HL-60/S4 treated with phorbol 12-myristate 13-acetate at 8.2 ng/mL for 4 days and 3 days (cell line): ENCODE results near the gene PCED1B.

Experiments
- in situ Hi-C: fragments of 300-500 bp; cut with MboI; formaldehyde crosslinking; loops from 2 replicates; pipeline ENCODE4 v1.15.0; 2022; ENCODE audit warnings: low sequenced_read_pairs

Gene PCED1B

DNA sequence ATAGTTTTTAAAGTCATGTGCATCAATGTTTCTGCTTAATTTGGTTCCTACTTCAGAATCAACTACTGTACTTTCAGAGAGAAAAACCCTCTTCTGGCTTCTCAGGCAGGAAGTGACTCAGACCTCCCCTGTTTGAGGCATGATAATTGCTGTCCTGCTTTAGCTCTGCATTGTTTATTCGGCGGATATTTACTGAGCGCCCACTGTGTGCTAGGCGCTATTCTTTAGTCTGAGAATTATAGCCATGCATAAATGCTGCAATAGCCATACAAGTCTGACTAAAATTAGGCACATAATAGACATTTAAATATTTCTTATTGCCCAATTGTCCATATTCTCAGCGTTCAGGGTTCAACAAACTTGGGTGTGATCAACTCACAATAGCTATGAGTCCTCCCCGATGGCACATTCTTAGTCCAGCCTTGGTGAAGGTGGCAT, 6.4 kb downstream of the PCED1B start:
- in situ Hi-C loops, result no loop called here

DNA sequence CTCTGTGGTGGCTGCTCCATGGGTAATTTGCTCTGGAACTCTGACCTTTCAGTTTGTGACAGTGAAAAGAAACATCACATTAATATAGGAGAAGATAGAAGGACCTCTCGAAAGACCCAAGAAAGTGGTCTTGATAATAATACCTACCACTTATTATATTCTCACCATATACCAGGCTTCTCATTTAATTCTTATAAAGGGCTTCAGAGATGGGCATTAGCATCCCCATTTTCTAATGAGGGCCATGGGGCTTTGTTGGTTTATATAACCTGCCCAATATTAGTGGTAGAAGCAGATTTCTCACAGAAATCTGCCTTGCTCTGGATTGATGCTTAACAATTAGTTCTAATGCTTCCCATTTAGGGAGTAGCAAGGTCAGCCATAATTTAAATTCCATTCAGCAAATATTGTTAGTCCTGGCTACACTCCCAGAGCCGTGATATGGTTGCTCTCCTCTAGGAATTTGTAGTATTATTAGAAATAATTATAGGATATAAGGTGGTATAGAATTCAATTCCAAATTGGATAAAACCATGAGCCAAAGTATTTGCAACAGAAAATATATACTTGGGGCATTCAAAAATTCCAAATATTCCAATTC, 7.8 kb downstream of the PCED1B start:
- in situ Hi-C loops, result no loop called here

DNA sequence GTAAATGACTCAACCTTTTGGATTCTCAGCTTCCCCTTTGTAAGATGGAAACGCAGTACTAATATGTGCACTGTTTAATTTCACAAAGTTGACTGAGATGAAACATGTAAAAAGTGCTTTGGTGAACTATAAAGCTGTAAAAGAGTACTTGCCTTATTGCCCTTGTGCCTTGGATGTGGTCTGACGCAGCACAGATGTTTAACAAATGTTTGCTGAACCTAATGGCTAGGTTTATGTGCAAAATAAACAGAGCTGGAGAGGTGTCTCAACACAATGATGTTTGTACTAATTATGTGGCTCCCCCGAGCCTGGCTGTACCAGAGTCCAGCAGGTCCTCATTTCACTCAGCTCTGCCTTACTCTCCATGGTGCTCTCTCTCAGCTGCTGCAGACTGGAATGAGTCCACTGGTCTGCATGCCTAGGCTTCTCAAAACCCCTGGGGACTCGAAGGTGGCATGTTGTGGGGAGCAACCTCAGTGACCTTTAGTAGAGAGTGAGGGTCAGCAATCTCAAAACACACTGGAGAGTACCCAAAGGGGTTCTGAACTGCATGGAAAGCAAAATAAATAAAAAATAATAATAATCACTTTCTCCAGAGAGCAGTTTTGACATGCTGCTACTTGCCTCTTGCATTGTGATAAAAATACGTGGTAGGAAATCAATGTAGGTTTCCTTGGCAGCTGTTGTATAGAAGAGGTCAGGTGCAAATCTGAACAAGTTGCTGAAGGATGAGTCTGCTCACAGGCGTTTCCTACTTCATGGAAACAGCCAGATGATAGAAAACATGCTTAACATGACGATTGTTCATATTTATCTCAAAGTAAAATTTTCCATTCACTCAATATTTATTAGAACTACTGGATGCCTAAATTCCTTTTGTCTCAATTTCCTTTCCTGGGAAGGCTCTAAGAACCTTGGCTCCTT, 8.9 kb downstream of the PCED1B start:
- in situ Hi-C loops, result no loop called here

DNA sequence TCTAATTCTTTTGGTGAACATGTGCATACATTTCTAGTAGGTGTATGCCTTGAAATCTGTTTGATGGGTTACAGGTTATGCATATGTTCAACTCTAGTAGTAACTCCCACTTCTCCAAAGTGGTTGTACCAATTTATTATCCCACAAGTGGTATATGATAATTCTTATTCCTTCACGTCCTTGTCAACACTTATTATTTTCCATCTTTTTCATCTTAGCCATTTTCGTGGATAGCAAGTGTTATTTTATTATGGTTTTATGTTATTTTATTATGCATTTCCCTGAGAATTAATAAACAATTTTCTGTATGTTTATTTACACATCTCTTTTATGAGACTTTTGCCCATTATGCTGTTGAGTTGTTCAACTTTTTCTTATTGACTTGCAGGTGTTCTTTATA, 11.6 kb downstream of the PCED1B start:
- in situ Hi-C loops, result no loop called here

DNA sequence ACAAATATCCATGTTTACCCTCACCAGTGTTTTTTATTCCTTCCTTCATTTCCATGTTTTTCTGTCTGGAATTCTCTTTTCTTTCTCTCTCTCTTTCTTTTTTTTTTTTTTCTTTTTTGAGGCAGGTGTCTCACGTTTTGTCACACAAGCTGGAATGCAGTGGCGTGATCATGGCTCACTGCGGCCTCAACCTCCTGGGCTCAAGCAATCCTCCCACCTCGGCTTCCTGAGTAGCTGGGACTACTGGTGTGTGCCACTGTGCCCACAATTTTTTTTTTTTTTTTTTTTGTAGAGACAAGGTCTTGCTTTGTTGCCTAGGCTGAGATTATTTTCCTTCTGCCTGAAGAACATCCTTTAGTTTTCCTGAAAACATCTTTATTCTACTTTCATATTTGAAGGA, 15.4 kb downstream of the PCED1B start:
- in situ Hi-C loops, result no loop called here

DNA sequence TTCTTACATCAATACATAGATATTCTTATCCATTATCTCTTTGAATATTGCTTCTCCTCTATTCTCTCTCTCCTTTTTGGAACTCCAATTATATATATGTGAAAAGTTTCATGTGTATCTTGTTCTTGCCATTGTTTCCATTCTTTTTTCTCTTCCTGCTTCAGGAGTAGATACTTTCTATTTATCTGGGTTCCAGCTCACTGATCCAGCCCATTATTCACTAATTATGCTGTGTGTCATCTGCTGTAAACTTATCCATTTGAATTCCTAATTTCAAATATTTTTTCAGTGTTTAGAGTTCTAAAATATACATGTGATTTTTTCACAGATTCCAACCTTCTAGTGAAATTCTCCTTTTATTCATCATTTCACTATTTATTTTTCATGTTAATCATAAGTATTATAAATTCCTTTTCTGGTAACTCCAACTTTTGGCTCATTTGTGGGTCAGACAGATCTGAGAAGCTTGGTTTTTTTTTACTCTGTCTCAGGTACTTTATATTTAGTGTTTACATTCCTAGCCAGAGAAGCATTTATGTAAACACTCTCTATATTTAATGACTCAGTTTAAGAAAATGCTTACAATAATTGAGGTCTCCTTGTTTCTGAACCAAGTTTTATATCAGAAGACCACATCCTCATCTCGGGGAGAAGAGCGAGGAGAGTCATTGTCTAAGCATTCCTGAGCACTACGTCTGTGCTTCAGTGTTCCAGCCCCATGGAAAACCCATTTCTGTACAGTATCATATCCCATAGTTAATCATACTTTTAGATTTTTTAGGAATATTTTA, 16.2 kb downstream of the PCED1B start:
- in situ Hi-C loops, result no loop called here

DNA sequence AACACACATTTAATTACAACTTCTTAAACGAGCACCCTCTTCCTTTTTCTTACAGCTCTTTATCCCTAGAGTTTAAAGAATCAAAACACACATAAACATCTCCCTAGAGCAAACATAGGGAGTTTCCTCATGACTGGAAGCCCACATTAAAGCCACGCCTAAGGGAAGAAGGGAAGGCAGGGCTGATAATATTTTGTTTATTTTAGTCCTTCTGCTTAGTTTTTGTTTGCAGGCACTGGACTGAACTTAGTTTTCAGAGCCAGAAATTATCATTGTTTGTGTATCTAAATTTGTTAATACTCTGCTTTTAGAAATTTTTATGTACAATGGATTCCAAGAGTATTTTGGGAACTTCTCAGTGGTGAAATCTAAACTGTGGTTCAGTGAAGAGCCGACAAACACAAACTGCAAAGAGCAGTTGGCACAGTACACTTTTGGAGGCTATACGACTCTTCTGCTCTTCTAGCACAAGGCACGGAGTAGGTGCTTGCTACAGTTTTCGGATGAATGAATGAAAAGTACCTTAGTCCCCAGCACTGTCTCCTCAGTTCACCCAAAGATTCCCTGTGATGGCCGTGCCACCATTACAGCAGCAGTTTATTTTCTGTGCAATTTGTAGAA, 18.0 kb downstream of the PCED1B start:
- in situ Hi-C loops, result no loop called here

DNA sequence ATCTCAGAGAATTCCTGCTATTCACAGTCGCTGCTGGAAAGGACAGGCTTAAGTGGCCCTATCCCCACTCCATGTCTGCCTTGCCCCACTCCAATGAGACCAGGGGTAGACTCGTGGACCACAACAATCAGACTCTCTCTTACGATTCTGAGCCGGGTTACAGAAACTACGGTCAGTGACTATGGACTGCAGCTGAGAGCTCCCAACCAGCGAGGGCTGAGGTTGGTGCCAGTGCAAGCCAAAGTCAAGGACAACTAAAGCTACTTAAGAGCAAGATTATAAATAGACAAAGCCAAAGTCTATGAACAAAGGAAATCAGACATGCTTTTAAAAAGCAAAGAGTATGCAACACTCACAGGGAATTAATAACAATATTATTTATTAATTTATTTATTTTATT, 18.7 kb downstream of the PCED1B start:
- in situ Hi-C loops, result no loop called here

- in situ Hi-C loops, result no loop called here
These were observed 20.2 kb downstream of the PCED1B start for GRCh38 chr12:47099610-47100009.

DNA sequence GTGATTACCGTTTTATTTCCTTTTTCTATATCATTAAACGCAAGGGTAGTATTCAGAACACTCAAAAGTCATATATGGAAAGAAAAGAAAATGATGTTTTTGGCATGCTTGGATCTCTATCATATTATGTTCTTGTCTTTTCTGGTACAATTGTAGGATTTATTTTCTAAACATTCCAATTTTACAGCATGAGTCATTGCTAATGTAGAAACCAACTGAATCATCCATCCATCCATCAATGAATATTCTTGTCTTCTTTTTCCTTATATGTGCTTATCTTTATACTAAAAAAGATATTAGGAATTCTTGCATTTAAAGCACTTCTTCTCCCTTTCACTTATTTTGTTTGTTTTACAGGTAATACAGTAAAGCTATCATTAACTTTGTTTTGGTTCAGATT, 20.7 kb downstream of the PCED1B start:
- in situ Hi-C loops, result no loop called here

- in situ Hi-C loops, result no loop called here
These were observed 23.0 kb downstream of the PCED1B start for GRCh38 chr12:47102406-47102805.

- in situ Hi-C loops, result no loop called here
These were observed 23.6 kb downstream of the PCED1B start for GRCh38 chr12:47102845-47103651.

- in situ Hi-C loops, result no loop called here
These were observed 26.7 kb downstream of the PCED1B start for GRCh38 chr12:47105914-47106674.

DNA sequence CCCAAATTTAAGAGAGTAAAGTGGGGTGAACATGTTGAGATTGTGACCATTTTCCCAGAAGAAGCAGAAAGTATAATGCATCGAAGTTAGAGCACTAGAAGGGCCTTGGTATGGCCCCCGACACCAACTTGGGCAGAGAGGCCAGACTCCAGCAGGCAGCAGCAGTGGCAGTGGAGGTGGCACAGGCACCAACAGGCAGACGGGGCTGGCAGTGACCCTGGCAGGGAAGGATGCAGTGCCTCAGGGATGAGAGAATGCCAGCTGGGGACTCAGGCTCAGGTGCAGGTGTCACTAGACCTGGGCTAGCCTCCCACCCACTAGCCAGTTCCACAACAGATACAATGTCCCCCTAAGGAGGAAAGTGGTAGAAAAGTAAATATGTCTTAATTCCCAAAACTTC, 28.0 kb downstream of the PCED1B start:
- in situ Hi-C loops, result no loop called here

DNA sequence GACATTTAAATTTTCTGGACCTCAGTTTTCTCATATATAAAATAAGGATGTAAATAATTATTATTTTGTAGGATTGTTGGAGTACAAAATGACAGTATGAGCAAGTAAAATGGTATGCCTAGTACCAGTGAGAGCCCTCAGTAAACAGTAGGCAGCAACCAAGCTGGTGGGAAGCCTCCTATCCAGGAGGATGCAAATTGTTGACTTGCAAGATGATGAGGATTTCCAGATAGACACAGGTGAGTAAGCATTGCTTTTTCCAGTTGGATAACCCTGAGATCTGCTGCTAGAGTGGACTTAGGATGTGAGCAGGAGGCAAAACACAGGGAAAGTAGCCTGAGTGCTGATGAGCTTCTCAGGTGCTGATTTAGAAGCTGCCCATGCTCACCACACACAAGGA, 28.5 kb downstream of the PCED1B start:
- in situ Hi-C loops, result no loop called here

DNA sequence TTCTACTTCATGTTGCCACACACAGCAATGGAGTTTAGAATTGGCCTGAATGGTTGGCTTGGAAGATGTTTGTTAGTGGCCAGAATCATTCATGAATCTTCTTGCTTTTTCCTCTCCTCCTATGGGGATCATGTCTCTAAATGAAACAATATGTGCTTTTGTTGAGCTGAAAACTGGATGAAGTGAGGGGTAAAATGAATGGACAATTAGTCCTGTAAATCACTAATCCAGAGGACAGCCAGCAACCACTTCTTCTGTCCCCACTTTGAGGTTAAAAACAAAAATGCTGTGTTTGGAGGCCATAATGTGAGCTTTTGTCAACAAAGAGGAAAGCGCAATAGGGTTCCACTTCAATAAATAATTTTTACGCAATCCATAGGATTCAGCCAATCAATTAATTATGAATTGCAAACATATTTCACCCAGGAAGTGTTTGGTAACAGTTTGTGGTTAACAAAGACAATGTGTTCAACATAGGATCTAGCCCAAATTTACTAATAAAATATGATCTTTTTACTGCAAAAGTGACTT, 30.7 kb downstream of the PCED1B start:
- in situ Hi-C loops, result no loop called here

- in situ Hi-C loops, result no loop called here
These were observed 31.4 kb downstream of the PCED1B start for GRCh38 chr12:47110718-47111391.

- in situ Hi-C loops, result no loop called here
These were observed 32.0 kb downstream of the PCED1B start for GRCh38 chr12:47111392-47111778.

GRCh38 chr12:47111854-47112253, 32.4 kb downstream of the PCED1B start:
- in situ Hi-C loops, result no loop called here
